Keratinocyte (primary cell): Measurements from ENCODE around the gene KIF18B. TPM values are rescaled to one million over a fixed set of nuclear protein-coding genes. Genes with fewer than 3 reads are reported as not detected.
A peak's percentile ranks its signal among the peaks of the same experiment; 100 is the strongest.
"Not testable (repeated sequence)": the region's sequence is repeated elsewhere in the genome, so short reads cannot be mapped to it uniquely, and the experiment has no call there.

ENCODE experiments used
- DNase-seq: peaks from one replicate; pipeline ENCODE4 v3.0.0-alpha.2; 2011; ENCODE audit warnings: low read depth, missing footprints, low spot score
- FAIRE-seq: peaks from 2 replicates; lab custom pipeline; 2011; peaks lifted over from hg19 to GRCh38; lab: Jason Lieb, UNC
- H2AFZ ChIP-seq: 2 replicates; pipeline ENCODE4 v1.6.0; 2012; ENCODE audit warnings: low read length, control low read depth, inconsistent platforms; ENCODE audit not compliant: control insufficient read depth
- H3K27ac ChIP-seq: 2 replicates; pipeline ENCODE4 v1.5.1; 2011; ENCODE audit warnings: low read length; ENCODE audit not compliant: control insufficient read depth, insufficient read depth
- H3K27me3 ChIP-seq: 3 replicates; pipeline ENCODE4 v1.6.0; 2011; ENCODE audit warnings: low read length; ENCODE audit not compliant: control insufficient read depth, insufficient read depth; ENCODE audit errors: extremely low read depth
- H3K36me3 ChIP-seq, 2 experiments: 2 replicates in 1 of 2; 3 replicates in 1 of 2; pipeline ENCODE4 v1.5.1; 2011; ENCODE audit warnings: low read length in 2 of 2, mild to moderate bottlenecking in 1 of 2; ENCODE audit not compliant: control insufficient read depth in 2 of 2, insufficient read depth in 2 of 2; ENCODE audit errors: extremely low read depth in 1 of 2
- H3K4me1 ChIP-seq: 3 replicates; pipeline ENCODE4 v1.5.1; 2011; ENCODE audit warnings: low read length; ENCODE audit not compliant: control insufficient read depth, insufficient read depth; ENCODE audit errors: extremely low read depth
- H3K4me2 ChIP-seq: 3 replicates; pipeline ENCODE4 v1.6.0; 2011; ENCODE audit warnings: low read depth, low read length; ENCODE audit not compliant: control insufficient read depth, insufficient read depth; ENCODE audit errors: extremely low read depth
- H3K4me3 ChIP-seq, 3 experiments: fragments of 200-600 bp in 1 of 3; sonication (generic) in 1 of 3; 2 replicates in 2 of 3; 3 replicates in 1 of 3; pipeline ENCODE4 v1.5.1; 2011 to 2016; ENCODE audit warnings: low read length in 3 of 3, mild to moderate bottlenecking in 3 of 3, control low read depth in 2 of 3, inconsistent platforms in 1 of 3, low read depth in 1 of 3, mixed read lengths in 1 of 3, mixed run types in 1 of 3, moderate library complexity in 1 of 3; ENCODE audit not compliant: control insufficient read depth in 2 of 3, insufficient read depth in 2 of 3; ENCODE audit errors: extremely low read depth in 1 of 3
- H3K79me2 ChIP-seq: 2 replicates; pipeline ENCODE4 v1.6.0; 2012; ENCODE audit warnings: low read length; ENCODE audit not compliant: control insufficient read depth, insufficient read depth
- H3K9ac ChIP-seq: 3 replicates; pipeline ENCODE4 v1.6.0; 2011; ENCODE audit warnings: low read length; ENCODE audit not compliant: control insufficient read depth, insufficient read depth; ENCODE audit errors: extremely low read depth
- H3K9me1 ChIP-seq: 3 replicates; pipeline ENCODE4 v1.6.0; 2011; ENCODE audit warnings: low read length; ENCODE audit not compliant: control insufficient read depth, insufficient read depth; ENCODE audit errors: extremely low read depth
- H3K9me3 ChIP-seq: 2 replicates; pipeline ENCODE4 v1.5.1; 2012; ENCODE audit warnings: low read depth, low read length; ENCODE audit not compliant: control insufficient read depth
- H4K20me1 ChIP-seq: 3 replicates; pipeline ENCODE4 v1.6.0; 2011; ENCODE audit warnings: low read length; ENCODE audit not compliant: control insufficient read depth, insufficient read depth; ENCODE audit errors: extremely low read depth
- CTCF ChIP-seq, 3 experiments: IDR thresholded peaks in 1 of 3; conservative IDR thresholded peaks in 1 of 3; optimal IDR thresholded peaks in 1 of 3; 2 replicates in 2 of 3; 3 replicates in 1 of 3; pipeline versions ENCODE3 to v1.5.1; 2011; ENCODE audit warnings: low read length in 3 of 3, mild to moderate bottlenecking in 3 of 3, moderate library complexity in 2 of 3, control low read depth in 1 of 3, inconsistent platforms in 1 of 3; ENCODE audit not compliant: insufficient read depth in 2 of 3; ENCODE audit errors: extremely low read depth in 1 of 3
- EZH2 ChIP-seq: IDR thresholded peaks from one replicate; pipeline ENCODE4 v1.6.1; 2012; ENCODE audit warnings: inconsistent platforms, mild to moderate bottlenecking, low read length, moderate library complexity
- dilution Hi-C: fragments of 300-500 bp; cut with MboI; formaldehyde crosslinking; loops from one replicate; pipeline ENCODE4 v1.7.0; 2020; ENCODE audit warnings: low sequenced_read_pairs; ENCODE audit not compliant: extremely low pct_ligation_motif_present
- polyA plus RNA-seq, 5 experiments: library from polyadenylated mRNA; depleted of rRNA in 3 of 5; stranded (reverse) in 3 of 5; stranded (forward) in 1 of 5; unstranded in 1 of 5; fragments of >200 nt; gene quantifications; 1 replicate in 1 of 5; 2 replicates in 3 of 5; 3 replicates in 1 of 5; pipeline versions ENCODE4 v1.2.1 to v1.2.3, GENCODE V29; 2011 to 2012; ENCODE audit warnings: missing spikeins in 2 of 5, low read depth in 1 of 5, low replicate concordance in 1 of 5

Gene KIF18B
- polyA plus RNA-seq, 1 donor (not counting 4 experiments of a cell fraction or from before 2014, with no cell fraction given), result 5.1 TPM

GRCh38 chr17:44948315-44948795, 782 bp upstream of the KIF18B start:
- peak overlapping the region; percentile 75 for H3K4me2 ChIP-seq
- no peaks in the 10 kb centered on the region for H4K20me1 ChIP-seq
- H2AFZ ChIP-seq, result peak overlapping the region; percentile 38
- no peak for TF ChIP-seq CTCF (optimal IDR thresholded peaks at IDR 0.05 in 1 of 3, IDR thresholded peaks at IDR 0.05 in 1 of 3, conservative IDR thresholded peaks at IDR 0.05 in 1 of 3; ENCODE audit: extremely low read depth in 1 of 3, insufficient read depth in 2 of 3, low read length in 3 of 3)
- TF ChIP-seq EZH2, result no peak
- peak overlapping the region; percentile 60 to 92 (median 86) for H3K4me3 ChIP-seq
- no peaks in the 10 kb centered on the region for H3K36me3 ChIP-seq
- DNase-seq, result no peak
- peaks cover 8% of the 10 kb centered on the region for H3K4me1 ChIP-seq
- dilution Hi-C loops, result no loop called here
- H3K27me3 ChIP-seq, result no peaks in the 10 kb centered on the region
- no peaks in the 10 kb centered on the region for H3K9me3 ChIP-seq
- H3K27ac ChIP-seq, result peak overlapping the region; percentile 40
- no peak for FAIRE-seq
- H3K79me2 ChIP-seq, result peaks cover 41% of the 10 kb centered on the region
- H3K9ac ChIP-seq, result peak overlapping the region; percentile 81
- H3K9me1 ChIP-seq, result no peaks in the 10 kb centered on the region

GRCh38 chr17:44945652-44946051, 1.9 kb downstream of the KIF18B start:
- H3K4me3 ChIP-seq, DNase-seq, H3K9me1 ChIP-seq, H3K9ac ChIP-seq, H3K36me3 ChIP-seq, H3K27me3 ChIP-seq, H3K9me3 ChIP-seq, H2AFZ ChIP-seq, dilution Hi-C loops, H4K20me1 ChIP-seq, FAIRE-seq, H3K27ac ChIP-seq, H3K4me2 ChIP-seq: not testable (repeated sequence)
- Histone ChIP-seq H3K79me2 (peaks cover 59% of the 10 kb centered on the region), H3K4me1 (peaks cover 24% of the 10 kb centered on the region)

GRCh38 chr17:44942456-44942855, 5.1 kb downstream of the KIF18B start:
- H3K9me1 ChIP-seq, result no peaks in the 10 kb centered on the region
- no peaks in the 10 kb centered on the region for H4K20me1 ChIP-seq
- H3K79me2 ChIP-seq, result peaks cover 76% of the 10 kb centered on the region
- TF ChIP-seq EZH2 (no peak), CTCF (optimal IDR thresholded peaks at IDR 0.05 in 1 of 3, IDR thresholded peaks at IDR 0.05 in 1 of 3, conservative IDR thresholded peaks at IDR 0.05 in 1 of 3; ENCODE audit: extremely low read depth in 1 of 3, insufficient read depth in 2 of 3, low read length in 3 of 3) (no peak)
- H3K27ac ChIP-seq, result peak overlapping the region; percentile 8
- DNase-seq (no peak), FAIRE-seq (no peak)
- no peak overlapping the region for H3K4me2 ChIP-seq
- peaks cover 28% of the 10 kb centered on the region for H3K4me1 ChIP-seq
- H3K4me3 ChIP-seq, result no peak overlapping the region
- dilution Hi-C loops, result no loop called here
- no peaks in the 10 kb centered on the region for H3K9me3 ChIP-seq
- no peak overlapping the region for H2AFZ ChIP-seq
- H3K27me3 ChIP-seq, result no peaks in the 10 kb centered on the region
- no peak overlapping the region for H3K9ac ChIP-seq
- H3K36me3 ChIP-seq, result no peaks in the 10 kb centered on the region
